ENCODE measurements around the gene METTL26.
A peak's percentile ranks its signal among the peaks of the same experiment; 100 is the strongest.

Gene METTL26

DNA sequence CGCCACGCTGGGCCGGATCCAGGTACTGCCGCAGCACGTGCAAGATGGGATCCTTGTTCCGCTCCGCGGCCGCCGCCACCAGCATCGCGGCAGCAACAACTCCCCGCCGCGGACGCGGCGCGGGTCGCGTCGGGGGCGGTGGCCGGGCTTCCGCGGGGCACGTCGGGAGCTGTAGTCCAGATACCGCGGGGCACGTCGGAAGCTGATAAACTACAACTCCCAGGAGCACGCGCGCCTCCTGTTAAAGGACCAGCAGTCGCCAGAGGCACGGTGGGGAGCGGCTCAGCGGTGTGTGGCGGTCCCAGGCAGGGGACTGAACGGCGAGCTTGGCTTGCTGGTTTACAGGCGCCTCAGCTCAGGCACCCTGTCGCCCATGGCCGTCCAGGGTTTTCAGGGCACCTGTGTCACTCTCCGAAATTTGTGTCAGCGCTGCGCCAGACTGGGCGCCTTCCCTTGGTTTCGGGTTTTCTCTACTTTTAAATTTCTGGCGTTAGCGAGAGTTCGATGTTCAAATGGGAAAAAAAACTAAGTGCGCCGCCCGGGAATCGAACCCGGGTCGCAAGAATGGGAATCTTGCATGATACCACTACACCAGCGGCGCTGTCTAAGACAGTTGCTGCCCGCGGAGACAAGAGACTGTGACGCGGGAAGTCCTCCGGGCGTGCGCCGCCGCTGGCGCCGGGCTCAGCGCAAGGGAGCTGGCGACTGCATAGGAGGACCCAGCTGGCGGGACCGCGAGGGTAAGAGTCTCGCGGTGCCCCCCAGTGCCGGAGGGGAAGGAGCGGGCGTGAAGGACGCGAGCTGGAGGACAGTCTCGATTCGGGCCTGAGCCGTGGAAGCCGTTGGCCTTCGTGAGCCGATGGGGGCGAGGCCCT is at the start of gene METTL26:
Gene METTL26 (minus strand): TSS at position 100 of the 875 bp plus-strand sequence. CDS start 15 bp downstream, at position 85.
- Histone ChIP-seq H3K4me3 (ENCODE audit: low read length) (peak within 1 kb of the TSS; percentile 92), H3K9me3 (ENCODE audit: insufficient read depth, low read length) (no peaks in the 10 kb centered on the region), H3K36me3 (replicated peaks; ENCODE audit: low read depth, low read length) (peaks cover 12% of the 10 kb centered on the region), H3K4me1 (ENCODE audit: low read length) (peaks cover 20% of the 10 kb centered on the region), H3K27me3 (ENCODE audit: low read depth, low read length) (no peaks in the 10 kb centered on the region), H3K9ac (ENCODE audit: low read length) (peak within 1 kb of the TSS; percentile 92), H2AFZ (ENCODE audit: low read depth, low read length) (peak within 1 kb of the TSS; percentile 42; the same call in 1 of the 2 replicates), H3K4me2 (ENCODE audit: low read length) (peak within 1 kb of the TSS; percentile 91), H3K79me2 (ENCODE audit: low read length) (peaks cover 16% of the 10 kb centered on the region), H3K27ac (ENCODE audit: low read length) (peak within 1 kb of the TSS; percentile 89), H4K20me1 (ENCODE audit: insufficient read depth, low read length) (peaks cover 10% of the 10 kb centered on the region; the same call in 1 of the 2 replicates)
- TF ChIP-seq, protein P1, sequence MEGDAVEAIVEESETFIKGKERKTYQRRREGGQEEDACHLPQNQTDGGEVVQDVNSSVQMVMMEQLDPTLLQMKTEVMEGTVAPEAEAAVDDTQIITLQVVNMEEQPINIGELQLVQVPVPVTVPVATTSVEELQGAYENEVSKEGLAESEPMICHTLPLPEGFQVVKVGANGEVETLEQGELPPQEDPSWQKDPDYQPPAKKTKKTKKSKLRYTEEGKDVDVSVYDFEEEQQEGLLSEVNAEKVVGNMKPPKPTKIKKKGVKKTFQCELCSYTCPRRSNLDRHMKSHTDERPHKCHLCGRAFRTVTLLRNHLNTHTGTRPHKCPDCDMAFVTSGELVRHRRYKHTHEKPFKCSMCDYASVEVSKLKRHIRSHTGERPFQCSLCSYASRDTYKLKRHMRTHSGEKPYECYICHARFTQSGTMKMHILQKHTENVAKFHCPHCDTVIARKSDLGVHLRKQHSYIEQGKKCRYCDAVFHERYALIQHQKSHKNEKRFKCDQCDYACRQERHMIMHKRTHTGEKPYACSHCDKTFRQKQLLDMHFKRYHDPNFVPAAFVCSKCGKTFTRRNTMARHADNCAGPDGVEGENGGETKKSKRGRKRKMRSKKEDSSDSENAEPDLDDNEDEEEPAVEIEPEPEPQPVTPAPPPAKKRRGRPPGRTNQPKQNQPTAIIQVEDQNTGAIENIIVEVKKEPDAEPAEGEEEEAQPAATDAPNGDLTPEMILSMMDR (IDR thresholded peaks at IDR 0.05; ENCODE audit: low read depth, low read length): no peak
- no peak for TF ChIP-seq EZH2phosphoT487 (IDR thresholded peaks at IDR 0.05; ENCODE audit: low read depth)

DNA sequence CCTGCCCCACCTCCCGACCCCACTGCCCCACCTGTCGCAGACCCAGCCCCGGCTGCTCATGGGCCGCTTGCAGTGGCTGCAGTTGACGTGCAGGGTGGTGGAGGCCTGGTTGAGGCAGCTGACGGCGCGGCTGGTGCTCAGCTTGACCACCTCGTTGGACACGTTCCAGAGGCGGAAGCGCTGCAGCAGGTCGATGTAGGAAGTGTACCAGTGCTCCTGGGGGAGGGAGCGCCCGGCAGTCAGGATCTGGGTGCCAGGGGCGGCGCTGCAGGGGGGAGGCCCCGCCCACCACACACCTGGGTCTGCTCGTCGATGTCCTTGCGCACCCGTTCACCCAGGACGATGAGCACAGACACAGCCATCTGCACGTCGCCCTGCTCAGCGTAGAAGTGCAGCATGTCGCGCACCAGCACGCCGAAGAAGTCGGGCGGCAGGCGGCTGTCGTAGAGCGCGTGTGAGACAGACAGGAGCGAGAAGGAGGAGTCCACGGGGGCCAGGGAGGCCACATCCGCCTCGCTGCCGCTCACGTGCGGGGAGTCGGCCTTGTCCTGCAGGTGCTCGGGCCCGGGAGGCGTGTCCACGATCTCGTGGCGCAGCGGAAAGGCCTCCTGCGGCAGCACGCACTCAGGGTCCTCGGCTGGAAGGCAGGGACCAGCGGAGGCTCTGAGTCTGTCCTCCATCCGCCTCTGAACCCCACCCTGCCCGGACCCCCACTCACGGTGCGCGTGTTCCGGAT is 49.0 kb upstream of the METTL26 start:
- H3K4me1 ChIP-seq (ENCODE audit: low read length): peaks cover 25% of the 10 kb centered on the region
- no peak for TF ChIP-seq EZH2phosphoT487 (IDR thresholded peaks at IDR 0.05; ENCODE audit: low read depth)
- TF ChIP-seq, protein P1 (IDR thresholded peaks at IDR 0.05; ENCODE audit: low read depth, low read length): no peak
- H3K4me2 ChIP-seq (ENCODE audit: low read length): no peak overlapping the region
- H3K36me3 ChIP-seq (replicated peaks; ENCODE audit: low read depth, low read length): peaks cover 24% of the 10 kb centered on the region
- H3K27ac ChIP-seq (ENCODE audit: low read length): no peak overlapping the region
- no peak overlapping the region for H3K4me3 ChIP-seq (ENCODE audit: low read length)
- H3K27me3 ChIP-seq (ENCODE audit: low read depth, low read length): no peaks in the 10 kb centered on the region
- 0 out of 2 replicates have a peak, but pooled peaks cover 4% of the 10 kb centered on the region for H4K20me1 ChIP-seq (ENCODE audit: insufficient read depth, low read length)
- no peak overlapping the region for H3K9ac ChIP-seq (ENCODE audit: low read length)
- H2AFZ ChIP-seq (ENCODE audit: low read depth, low read length): no peak overlapping the region
- peaks cover 51% of the 10 kb centered on the region for H3K79me2 ChIP-seq (ENCODE audit: low read length)
- no peaks in the 10 kb centered on the region for H3K9me3 ChIP-seq (ENCODE audit: insufficient read depth, low read length)

DNA sequence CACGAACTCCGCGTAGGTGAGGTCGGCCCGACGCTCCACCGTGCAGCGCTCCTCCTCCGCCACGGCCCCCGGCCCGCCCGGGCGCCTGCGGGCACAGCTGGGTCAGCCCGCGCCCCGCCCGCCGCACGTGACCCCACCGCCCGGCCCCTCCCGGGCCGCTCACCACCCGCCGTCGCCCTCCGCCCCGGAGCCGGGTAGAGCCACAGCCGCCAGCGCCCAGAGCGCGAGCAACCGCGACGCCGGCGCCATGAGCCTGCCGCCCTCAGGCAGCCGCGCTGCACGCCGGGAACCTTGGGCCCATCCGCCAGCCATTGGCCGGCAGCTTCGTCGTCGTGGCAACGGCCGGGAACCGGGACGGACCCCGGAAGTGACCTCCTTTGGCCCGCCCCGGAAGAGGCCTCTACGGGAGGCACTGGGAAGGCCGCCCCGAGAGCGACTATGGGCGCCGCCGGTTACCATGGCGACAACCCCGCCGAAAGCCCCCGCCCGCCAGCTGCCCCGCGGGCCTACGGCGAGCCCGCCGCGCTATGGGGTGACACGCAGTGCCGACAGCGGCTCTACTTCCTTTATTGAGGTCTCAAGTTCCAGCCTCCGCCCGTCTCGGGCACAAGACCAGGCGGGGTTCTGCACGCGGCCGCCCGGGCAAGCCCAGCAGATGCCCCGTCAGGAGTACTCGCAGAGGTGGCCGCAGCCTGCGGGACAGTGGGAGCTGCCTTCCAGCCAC is 48.1 kb upstream of the METTL26 start, which contains the start of gene JMJD8:
Gene JMJD8 (minus strand): TSS at position 264 of the 724 bp plus-strand sequence. CDS start 15 bp downstream, at position 249.
- Histone ChIP-seq H2AFZ (ENCODE audit: low read depth, low read length) (no peak within 1 kb of the TSS), H3K4me2 (ENCODE audit: low read length) (peak within 1 kb of the TSS; percentile 89), H3K79me2 (ENCODE audit: low read length) (peaks cover 44% of the 10 kb centered on the region), H3K9me3 (ENCODE audit: insufficient read depth, low read length) (no peaks in the 10 kb centered on the region), H3K36me3 (replicated peaks; ENCODE audit: low read depth, low read length) (peaks cover 24% of the 10 kb centered on the region), H4K20me1 (ENCODE audit: insufficient read depth, low read length) (0 out of 2 replicates have a peak, but pooled peaks cover 4% of the 10 kb centered on the region), H3K27me3 (ENCODE audit: low read depth, low read length) (no peaks in the 10 kb centered on the region), H3K4me1 (ENCODE audit: low read length) (peaks cover 20% of the 10 kb centered on the region), H3K27ac (ENCODE audit: low read length) (peak within 1 kb of the TSS; percentile 35), H3K4me3 (ENCODE audit: low read length) (peak within 1 kb of the TSS; percentile 84), H3K9ac (ENCODE audit: low read length) (peak within 1 kb of the TSS; percentile 59)
- no peak for TF ChIP-seq EZH2phosphoT487 (IDR thresholded peaks at IDR 0.05; ENCODE audit: low read depth)
- TF ChIP-seq, protein P1 (IDR thresholded peaks at IDR 0.05; ENCODE audit: low read depth, low read length): no peak
